ENCODE data around the gene CGNL1.

The CGNL1 gene

DNA sequence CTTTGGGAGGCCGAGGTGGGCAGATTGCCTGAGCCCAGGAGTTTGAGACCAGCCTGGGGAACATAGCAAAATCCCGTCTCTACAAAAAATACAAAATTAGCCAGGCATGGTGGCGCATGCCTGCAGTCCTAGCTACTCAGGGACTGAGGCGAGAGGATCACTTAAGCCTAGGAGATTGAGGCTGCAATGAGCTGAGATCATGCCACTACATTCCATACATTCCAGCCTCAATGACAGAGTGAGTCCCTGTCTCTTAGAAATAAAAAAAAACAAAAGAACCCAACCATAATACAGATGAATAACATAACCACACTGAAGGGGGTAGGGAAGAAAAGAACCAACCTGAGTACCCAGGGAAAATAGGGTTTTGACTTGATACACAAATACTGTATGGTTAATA, 19.7 kb upstream of the CGNL1 start:
- no peak for TF ChIP-seq ZBTB7A (IDR thresholded peaks at IDR 0.05; ENCODE audit: low read depth)
- peak; percentile 95 for TF ChIP-seq TEAD4 (IDR thresholded peaks at IDR 0.05)

DNA sequence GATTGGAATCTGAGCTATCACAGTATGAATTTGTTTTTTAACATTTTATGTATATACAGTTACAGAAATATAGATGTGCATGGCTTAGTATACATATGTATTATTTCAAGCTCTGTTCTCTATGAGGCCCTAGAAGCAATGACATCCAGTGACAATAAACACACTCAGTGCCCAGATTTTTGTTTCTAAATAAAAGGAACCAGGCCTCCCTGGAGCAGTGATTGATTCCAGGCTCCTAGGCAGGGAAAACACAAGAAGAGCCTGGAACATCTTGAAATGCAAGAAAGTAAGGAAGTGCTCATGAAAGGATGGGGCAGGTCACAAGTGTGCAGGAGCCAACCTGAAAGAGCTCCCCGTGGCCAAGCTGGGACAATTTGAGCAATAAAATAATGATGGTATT, 18.5 kb upstream of the CGNL1 start:
- TF ChIP-seq, protein P1, sequence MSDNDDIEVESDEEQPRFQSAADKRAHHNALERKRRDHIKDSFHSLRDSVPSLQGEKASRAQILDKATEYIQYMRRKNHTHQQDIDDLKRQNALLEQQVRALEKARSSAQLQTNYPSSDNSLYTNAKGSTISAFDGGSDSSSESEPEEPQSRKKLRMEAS (IDR thresholded peaks at IDR 0.05): no peak
- TF ChIP-seq EGR1 (IDR thresholded peaks at IDR 0.05) (no peak), RAD21 (IDR thresholded peaks at IDR 0.05; ENCODE audit: low read depth) (no peak), TCF12 (IDR thresholded peaks at IDR 0.05; ENCODE audit: low read depth) (no peak), ZBTB7A (IDR thresholded peaks at IDR 0.05; ENCODE audit: low read depth) (no peak), TEAD4 (IDR thresholded peaks at IDR 0.05) (no peak), EP300 (IDR thresholded peaks at IDR 0.05; ENCODE audit: borderline replicate concordance) (no peak), YY1 (IDR thresholded peaks at IDR 0.05; ENCODE audit: low read depth) (no peak), FOXM1 (IDR thresholded peaks at IDR 0.05; ENCODE audit: borderline replicate concordance, low read depth) (no peak), CEBPB (IDR thresholded peaks at IDR 0.05) (no peak), CREB1 (IDR thresholded peaks at IDR 0.05; ENCODE audit: low read depth) (no peak), NFIC (IDR thresholded peaks at IDR 0.05) (no peak), TAF1 (IDR thresholded peaks at IDR 0.05; ENCODE audit: low read depth) (no peak)
- TF ChIP-seq, protein P2, sequence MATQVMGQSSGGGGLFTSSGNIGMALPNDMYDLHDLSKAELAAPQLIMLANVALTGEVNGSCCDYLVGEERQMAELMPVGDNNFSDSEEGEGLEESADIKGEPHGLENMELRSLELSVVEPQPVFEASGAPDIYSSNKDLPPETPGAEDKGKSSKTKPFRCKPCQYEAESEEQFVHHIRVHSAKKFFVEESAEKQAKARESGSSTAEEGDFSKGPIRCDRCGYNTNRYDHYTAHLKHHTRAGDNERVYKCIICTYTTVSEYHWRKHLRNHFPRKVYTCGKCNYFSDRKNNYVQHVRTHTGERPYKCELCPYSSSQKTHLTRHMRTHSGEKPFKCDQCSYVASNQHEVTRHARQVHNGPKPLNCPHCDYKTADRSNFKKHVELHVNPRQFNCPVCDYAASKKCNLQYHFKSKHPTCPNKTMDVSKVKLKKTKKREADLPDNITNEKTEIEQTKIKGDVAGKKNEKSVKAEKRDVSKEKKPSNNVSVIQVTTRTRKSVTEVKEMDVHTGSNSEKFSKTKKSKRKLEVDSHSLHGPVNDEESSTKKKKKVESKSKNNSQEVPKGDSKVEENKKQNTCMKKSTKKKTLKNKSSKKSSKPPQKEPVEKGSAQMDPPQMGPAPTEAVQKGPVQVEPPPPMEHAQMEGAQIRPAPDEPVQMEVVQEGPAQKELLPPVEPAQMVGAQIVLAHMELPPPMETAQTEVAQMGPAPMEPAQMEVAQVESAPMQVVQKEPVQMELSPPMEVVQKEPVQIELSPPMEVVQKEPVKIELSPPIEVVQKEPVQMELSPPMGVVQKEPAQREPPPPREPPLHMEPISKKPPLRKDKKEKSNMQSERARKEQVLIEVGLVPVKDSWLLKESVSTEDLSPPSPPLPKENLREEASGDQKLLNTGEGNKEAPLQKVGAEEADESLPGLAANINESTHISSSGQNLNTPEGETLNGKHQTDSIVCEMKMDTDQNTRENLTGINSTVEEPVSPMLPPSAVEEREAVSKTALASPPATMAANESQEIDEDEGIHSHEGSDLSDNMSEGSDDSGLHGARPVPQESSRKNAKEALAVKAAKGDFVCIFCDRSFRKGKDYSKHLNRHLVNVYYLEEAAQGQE (IDR thresholded peaks at IDR 0.05; ENCODE audit: low read depth): no peak
- TF ChIP-seq, protein P3, sequence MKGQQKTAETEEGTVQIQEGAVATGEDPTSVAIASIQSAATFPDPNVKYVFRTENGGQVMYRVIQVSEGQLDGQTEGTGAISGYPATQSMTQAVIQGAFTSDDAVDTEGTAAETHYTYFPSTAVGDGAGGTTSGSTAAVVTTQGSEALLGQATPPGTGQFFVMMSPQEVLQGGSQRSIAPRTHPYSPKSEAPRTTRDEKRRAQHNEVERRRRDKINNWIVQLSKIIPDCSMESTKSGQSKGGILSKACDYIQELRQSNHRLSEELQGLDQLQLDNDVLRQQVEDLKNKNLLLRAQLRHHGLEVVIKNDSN (IDR thresholded peaks at IDR 0.05): no peak

DNA sequence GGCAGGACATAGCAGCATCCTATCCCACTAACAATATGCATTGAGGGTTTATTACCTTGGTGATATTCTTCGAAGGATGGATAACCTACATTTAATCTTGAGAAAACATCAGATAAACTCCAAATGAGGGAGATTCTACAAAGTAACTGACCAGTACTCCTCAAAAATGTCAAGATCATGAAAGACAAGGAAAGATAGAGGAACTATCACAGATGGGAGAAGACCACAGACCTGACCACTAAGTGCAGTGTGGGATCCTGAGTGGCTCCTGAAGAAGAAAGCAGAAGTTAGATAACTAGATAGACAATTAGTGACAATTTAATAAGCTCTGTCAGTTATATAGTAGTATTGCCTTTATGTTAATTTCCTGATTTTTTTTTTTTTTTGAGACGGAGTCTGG, 17.7 kb upstream of the CGNL1 start:
- TF ChIP-seq CEBPB (IDR thresholded peaks at IDR 0.05) (no peak), FOXM1 (IDR thresholded peaks at IDR 0.05; ENCODE audit: borderline replicate concordance, low read depth) (no peak), TEAD4 (IDR thresholded peaks at IDR 0.05) (no peak), YY1 (IDR thresholded peaks at IDR 0.05; ENCODE audit: low read depth) (no peak), EGR1 (IDR thresholded peaks at IDR 0.05) (no peak), EP300 (IDR thresholded peaks at IDR 0.05; ENCODE audit: borderline replicate concordance) (no peak), NFIC (IDR thresholded peaks at IDR 0.05) (no peak), TAF1 (IDR thresholded peaks at IDR 0.05; ENCODE audit: low read depth) (no peak), CREB1 (IDR thresholded peaks at IDR 0.05; ENCODE audit: low read depth) (no peak), TCF12 (IDR thresholded peaks at IDR 0.05; ENCODE audit: low read depth) (no peak), ZBTB7A (IDR thresholded peaks at IDR 0.05; ENCODE audit: low read depth) (no peak), RAD21 (IDR thresholded peaks at IDR 0.05; ENCODE audit: low read depth) (no peak)
- TF ChIP-seq, protein P3 (IDR thresholded peaks at IDR 0.05): no peak
- TF ChIP-seq, protein P1 (IDR thresholded peaks at IDR 0.05): no peak
- TF ChIP-seq, protein P2 (IDR thresholded peaks at IDR 0.05; ENCODE audit: low read depth): no peak

DNA sequence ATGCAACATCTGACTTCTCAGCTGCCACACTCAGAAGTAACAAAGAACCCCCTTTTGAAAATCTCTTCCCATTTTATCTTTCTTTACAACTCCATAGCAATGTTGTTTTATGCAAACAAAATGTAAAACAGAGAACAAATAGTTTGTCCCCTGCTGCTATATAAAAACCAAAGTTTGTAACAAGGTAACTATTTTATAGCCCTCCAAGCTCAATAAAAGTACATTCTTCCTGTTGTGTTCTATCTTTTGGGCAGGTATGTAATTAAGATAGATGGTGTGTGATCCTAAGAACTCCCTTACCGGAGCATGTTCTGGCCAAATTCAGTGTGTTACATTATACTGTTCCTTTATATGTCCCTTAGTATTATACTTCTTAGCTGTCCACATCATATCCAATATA, 12.6 kb upstream of the CGNL1 start:
- TF ChIP-seq NFIC (IDR thresholded peaks at IDR 0.05) (no peak), EGR1 (IDR thresholded peaks at IDR 0.05) (no peak), RAD21 (IDR thresholded peaks at IDR 0.05; ENCODE audit: low read depth) (no peak), ZBTB7A (IDR thresholded peaks at IDR 0.05; ENCODE audit: low read depth) (no peak), TEAD4 (IDR thresholded peaks at IDR 0.05) (no peak), EP300 (IDR thresholded peaks at IDR 0.05; ENCODE audit: borderline replicate concordance) (no peak), CREB1 (IDR thresholded peaks at IDR 0.05; ENCODE audit: low read depth) (no peak), FOXM1 (IDR thresholded peaks at IDR 0.05; ENCODE audit: borderline replicate concordance, low read depth) (no peak), TCF12 (IDR thresholded peaks at IDR 0.05; ENCODE audit: low read depth) (no peak), YY1 (IDR thresholded peaks at IDR 0.05; ENCODE audit: low read depth) (no peak), TAF1 (IDR thresholded peaks at IDR 0.05; ENCODE audit: low read depth) (no peak), CEBPB (IDR thresholded peaks at IDR 0.05) (no peak)
- TF ChIP-seq, protein P3 (IDR thresholded peaks at IDR 0.05): no peak
- TF ChIP-seq, protein P1 (IDR thresholded peaks at IDR 0.05): no peak
- TF ChIP-seq, protein P2 (IDR thresholded peaks at IDR 0.05; ENCODE audit: low read depth): no peak
